Kidney epithelial cell (primary cell): ENCODE measurements around the gene DOHH. TPM values are rescaled to one million over a fixed set of nuclear protein-coding genes. Genes with fewer than 3 reads are reported as not detected.

Source experiments
- DNase-seq: peaks from one replicate; pipeline ENCODE4 v3.0.0-alpha.2; 2010; ENCODE audit warnings: low read depth
- H3K27me3 ChIP-seq: 2 replicates; pipeline ENCODE4 v1.6.0; 2011; ENCODE audit warnings: low read length; ENCODE audit not compliant: control insufficient read depth, insufficient read depth
- H3K36me3 ChIP-seq: 2 replicates; pipeline ENCODE4 v1.5.1; 2011; ENCODE audit warnings: low read length; ENCODE audit not compliant: control insufficient read depth, insufficient read depth
- H3K4me3 ChIP-seq: 2 replicates; pipeline ENCODE4 v1.5.1; 2011; ENCODE audit warnings: low read depth, mild to moderate bottlenecking, control low read depth, low read length
- CTCF ChIP-seq: IDR thresholded peaks from 2 replicates; pipeline ENCODE4 v1.5.1; 2011; ENCODE audit warnings: mild to moderate bottlenecking, moderate library complexity, low read length, control low read depth, inconsistent platforms; ENCODE audit not compliant: insufficient read depth, poor library complexity, severe bottlenecking
- total RNA-seq: library from RNA; depleted of rRNA; stranded (reverse); fragments of >200 nt; gene quantifications from 2 replicates; pipeline ENCODE4 v1.2.3, GENCODE V29; 2015

DOHH gene
- total RNA-seq, 1 donor from 2014 or later: 33.0 TPM

- Histone ChIP-seq H3K4me3 (no peak overlapping the region), H3K27me3 (peaks cover 7% of the 10 kb centered on the region), H3K36me3 (no peaks in the 10 kb centered on the region)
- DNase-seq: no peak
- no peak for TF ChIP-seq CTCF
These were observed 29.9 kb downstream of the DOHH start for GRCh38 chr19:3470500-3471128.

GRCh38 chr19:3469638-3470499 is 30.6 kb downstream of the DOHH start:
- DNase-seq: no peak
- H3K27me3 ChIP-seq: peaks cover 7% of the 10 kb centered on the region
- H3K4me3 ChIP-seq: no peak overlapping the region
- no peaks in the 10 kb centered on the region for H3K36me3 ChIP-seq
- no peak for TF ChIP-seq CTCF

GRCh38 chr19:3468211-3468610 is 32.3 kb downstream of the DOHH start:
- no peak for DNase-seq
- TF ChIP-seq CTCF: no peak
- Histone ChIP-seq H3K4me3 (no peak overlapping the region), H3K36me3 (no peaks in the 10 kb centered on the region), H3K27me3 (no peaks in the 10 kb centered on the region)

- Histone ChIP-seq H3K36me3 (no peaks in the 10 kb centered on the region), H3K4me3 (no peak overlapping the region), H3K27me3 (no peaks in the 10 kb centered on the region)
- no peak for TF ChIP-seq CTCF
- DNase-seq: no peak
These were observed 32.9 kb downstream of the DOHH start for GRCh38 chr19:3467437-3468198.

- DNase-seq: no peak
- TF ChIP-seq CTCF: no peak
- peaks cover 1% of the 10 kb centered on the region for H3K36me3 ChIP-seq
- no peaks in the 10 kb centered on the region for H3K27me3 ChIP-seq
- no peak overlapping the region for H3K4me3 ChIP-seq
These were observed 33.8 kb downstream of the DOHH start for GRCh38 chr19:3466635-3467034.
